SHP77 treated with DMSO at 0.1 percent for 48 hours (cell line): ENCODE measurements around the gene SCN10A.
A peak's percentile ranks its signal among the peaks of the same experiment; 100 is the strongest.

Experiments used
- DNase-seq: peaks from one replicate; lab custom pipeline; 2025; lab: John Stamatoyannopoulos, UW

The SCN10A gene

DNA sequence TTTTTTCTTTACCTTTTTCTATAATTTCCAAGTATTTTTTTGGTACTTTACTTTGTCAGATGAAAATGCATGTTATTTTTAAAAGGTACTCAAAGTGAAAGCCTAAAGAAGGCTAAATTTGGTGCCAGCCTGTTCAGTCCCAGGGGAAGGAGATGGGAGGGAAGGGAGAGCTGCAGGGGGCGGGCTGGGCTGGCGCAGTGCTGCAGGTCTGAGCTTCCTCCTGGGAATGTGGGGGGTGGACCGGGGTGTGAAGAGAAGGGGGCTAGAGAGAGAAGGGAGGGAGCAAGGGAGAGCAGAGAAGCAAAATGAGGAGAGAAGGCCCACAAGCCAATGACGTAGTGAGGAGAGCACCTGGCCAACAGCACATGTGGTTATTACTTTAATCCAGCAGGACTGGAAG lies 95.6 kb downstream of the SCN10A start:
- DNase-seq = no peak

DNA sequence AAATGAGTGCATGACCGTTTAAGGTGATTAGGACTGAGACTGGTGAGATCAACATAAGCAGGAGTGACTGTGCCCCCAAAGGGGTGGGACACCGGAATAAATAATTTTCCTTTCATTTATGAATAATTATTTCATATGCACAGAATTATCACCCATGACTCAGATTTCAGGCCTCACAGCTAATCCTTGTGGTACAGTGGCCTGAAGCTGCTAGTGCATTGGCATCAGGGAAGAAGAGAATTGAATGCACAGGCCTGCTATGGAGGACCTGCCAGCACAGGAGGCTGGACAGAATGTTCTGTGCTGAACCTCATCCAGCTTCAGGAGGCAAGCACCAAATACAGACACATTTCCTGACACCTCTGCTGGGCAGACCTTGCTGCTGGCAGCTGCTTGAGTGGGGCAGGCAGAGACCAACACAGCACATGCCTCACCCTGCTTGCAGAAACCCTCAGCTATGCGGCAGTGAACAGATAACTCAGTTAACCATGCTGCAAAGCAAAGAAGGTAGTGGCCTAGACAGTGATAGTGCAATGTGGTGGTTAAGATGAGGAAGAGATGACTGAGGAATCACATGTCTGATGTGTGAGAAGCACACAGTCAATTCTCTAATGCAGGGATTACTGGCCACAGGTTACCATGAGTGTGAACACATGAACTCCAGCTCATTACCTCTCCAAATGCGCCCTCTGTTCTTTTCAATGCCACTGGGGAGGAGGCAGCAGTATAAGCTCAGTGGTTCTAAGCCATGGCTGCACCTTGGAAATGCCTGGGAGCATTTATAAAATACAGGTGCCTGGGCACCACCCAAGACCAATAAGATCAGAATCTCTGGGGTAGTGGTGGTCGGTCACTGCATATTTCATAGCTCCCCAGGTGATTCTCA lies 98.4 kb downstream of the SCN10A start:
- no peak for DNase-seq

DNA sequence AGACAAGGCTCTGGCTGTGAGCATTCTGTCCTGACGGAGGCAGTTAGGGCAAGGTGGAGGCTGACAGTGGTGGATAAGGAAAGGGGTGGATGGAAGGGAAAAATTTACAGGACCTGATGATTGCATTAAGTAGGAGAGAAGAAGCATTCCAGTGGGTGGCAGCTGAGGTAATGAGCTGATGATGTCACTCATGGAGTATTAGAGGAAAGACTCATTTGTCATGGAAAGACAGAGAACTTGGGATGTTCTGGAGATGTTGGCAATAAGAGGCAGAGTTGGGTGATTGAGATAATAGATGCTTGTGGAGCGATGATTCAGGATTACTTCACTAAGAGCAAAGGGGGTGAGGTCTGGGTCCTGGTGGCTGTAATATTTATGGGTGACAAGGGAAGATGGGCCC lies 102.9 kb downstream of the SCN10A start:
- DNase-seq = no peak

DNA sequence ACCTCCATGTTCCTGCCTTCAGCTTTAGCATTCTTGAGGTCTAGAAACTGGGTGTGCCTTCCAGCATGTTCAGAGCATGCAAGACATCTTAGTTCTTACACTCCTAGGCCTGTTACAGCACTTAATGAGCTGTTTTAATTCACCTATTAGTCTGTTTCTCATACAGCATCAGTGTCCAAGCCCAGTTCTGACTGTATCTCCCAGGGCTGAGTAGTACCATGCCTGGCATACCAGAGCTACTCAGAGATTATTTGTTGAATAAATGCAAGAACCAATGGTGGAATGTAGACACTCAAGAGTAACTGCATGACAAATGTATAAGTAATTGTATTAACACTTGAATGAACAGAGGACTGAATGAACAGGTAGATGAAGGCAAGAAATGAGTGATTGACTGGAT lies 104.7 kb downstream of the SCN10A start:
- DNase-seq = no peak

DNA sequence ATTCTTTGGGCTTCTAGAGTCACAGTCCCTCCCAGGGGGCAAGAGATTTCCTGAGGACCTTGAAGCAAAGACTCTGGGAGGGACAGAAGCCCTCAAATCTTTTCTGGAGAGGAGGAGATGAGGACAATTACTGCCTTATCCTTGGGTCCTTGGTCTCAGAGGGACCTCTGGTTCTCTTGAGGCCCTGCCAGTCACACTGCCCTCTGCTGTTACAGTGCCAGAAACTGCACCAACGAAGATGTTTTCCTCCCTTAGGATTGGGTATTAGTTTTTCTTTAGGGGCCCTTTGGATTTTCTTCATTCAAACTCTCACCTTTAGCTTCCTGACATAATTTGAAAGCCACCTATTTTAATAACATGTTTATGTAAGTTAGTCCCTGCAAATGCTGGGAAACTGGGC lies 108.3 kb downstream of the SCN10A start:
- no peak for DNase-seq

DNA sequence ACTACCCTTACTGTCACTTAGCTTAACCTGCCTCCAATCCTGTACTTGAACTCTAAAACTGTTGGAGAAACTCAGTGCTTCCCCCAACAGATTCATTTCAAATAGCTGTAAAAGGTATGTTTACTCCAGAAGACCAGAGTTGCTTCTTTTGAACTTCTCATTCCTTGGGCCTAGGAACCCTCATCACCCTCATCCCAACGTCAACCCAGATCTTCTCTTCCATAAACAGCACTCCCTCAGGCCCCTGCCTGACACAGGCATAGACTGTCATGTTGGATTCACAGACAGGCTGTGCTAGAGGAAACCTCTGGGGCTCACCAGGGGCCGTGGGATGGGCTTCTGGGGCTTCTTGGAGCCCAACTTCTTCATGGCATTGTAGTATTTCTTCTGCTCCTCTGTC lies 109.1 kb downstream of the SCN10A start:
- DNase-seq = no peak

DNA sequence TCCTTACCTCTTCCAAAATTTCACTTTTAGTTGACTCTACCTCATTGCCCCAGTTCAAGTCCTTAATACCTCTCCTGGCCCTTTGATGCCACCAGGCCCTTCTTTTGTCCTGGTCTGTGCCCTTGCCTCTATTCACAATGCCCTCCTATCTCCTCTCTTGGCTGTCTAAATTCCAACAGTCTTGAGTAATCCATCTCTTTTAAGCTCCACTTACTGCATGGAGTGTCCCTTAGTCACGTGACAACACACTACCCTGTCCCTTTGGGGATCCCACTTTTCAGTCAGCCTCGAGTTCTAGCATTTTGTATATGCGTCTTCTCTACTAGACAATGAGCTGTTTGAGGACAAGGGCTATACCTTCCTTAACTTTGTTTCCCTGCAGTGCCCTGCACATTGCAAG lies 113.8 kb downstream of the SCN10A start:
- no peak for DNase-seq

DNA sequence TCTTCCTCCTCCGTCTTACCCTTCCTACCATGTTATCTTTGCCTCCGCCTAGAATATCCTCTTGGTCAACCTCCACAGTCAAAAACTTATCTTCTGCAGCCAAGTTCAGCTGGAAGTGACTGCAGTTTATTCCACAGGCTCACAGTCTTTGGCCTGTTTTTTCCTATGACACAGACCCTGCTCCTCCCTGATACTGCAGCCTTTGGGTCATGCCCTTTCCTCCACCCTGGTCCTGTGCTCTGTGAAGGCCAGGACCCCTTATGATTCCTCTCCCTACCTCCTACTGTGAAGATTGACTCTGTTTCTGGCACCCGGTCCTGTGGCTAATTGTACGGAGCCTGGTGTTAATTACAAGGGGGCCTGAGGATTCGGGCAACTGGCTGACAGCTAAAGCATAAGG lies 117.3 kb downstream of the SCN10A start:
- DNase-seq = no peak

DNA sequence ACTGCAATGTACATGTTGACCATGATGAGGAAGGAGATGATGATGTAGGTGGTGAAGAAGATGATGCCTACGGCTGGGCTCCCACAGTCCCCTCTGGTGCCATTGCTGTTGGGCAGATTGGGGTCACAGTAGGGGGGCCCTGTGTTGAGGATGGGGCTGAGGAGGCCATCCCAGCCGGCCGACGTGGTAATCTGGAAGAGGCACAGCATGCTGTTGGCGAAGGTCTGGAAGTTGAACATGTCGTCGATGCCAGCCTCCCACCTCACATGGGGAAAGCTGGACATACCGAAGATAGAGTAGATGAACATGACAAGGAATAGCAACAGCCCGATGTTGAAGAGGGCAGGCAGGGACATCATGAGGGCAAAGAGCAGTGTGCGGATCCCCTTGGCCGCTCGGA lies 118.0 kb downstream of the SCN10A start:
- DNase-seq = no peak

DNA sequence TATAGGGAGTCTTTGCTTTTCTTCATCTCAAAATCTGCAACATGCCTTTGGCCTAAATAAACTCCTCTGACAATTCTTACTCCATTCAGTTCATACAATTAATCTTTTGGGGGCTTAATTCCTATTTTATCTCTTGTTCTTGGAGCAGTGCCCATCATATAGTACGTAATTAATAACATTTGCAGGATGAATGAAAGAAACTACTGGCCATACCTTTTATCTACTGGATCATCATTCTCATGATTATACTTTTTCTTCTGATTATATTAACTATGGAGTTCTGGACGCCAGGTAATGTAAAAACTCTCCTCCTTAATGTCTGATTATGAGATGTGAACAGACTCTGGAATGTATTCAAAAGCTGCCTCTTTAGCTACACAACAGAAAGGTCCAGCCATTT lies 120.0 kb downstream of the SCN10A start:
- no peak for DNase-seq

DNA sequence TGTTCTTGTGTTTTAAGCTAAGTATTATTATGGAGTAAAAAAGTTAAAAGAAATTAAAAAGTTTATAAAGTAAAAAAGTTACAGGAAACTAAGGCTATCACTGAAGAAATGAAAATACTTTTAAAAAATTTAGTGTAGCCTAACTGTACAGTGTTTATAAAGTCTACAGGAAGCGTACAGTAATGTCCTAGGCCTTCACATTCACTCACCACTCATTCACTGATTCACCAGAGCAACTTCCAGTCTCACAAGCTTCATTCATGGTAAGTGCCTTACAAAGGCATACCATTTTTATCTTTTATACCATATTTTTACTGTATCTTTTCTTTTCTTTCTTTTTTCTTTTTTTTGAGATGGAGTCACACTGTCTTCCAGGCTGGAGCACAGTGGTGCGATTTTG lies 125.8 kb downstream of the SCN10A start:
- no peak for DNase-seq

DNA sequence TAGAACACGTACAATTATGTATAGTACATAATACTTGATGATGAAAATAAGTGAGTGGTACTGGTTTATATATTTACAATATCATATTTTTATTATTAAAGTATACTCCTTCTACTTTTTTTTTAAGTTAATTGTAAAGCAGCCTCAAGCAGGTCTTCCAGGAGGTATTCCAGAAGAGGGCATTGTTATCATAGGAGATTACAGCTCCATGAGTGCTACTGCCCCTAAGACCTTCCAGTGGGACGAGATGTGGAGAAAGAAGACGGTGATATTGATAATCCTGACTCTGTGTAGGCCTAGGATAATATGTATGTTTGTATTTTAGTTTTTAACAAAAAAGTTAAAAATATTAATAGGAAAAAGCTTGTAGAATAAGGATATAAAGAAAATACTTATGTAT lies 126.2 kb downstream of the SCN10A start:
- no peak for DNase-seq

DNA sequence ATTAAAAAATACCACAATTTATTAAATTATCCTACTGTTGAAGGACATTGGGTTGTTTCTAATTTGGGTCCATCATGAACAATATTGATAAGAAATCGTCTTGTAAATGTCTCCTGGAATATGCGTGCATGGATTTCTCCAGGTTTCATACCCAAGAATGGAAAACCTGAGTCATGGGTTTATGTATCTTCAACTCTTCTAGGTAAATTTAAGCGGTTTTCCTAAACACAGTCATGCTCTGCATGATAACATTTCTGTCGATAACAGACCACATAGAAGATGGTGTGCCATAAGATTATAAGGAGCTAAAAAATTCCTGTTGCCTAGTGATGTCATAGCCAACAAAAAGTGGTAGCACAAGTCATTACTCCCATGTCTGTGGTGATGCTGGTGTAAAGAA lies 126.7 kb downstream of the SCN10A start:
- DNase-seq = no peak

DNA sequence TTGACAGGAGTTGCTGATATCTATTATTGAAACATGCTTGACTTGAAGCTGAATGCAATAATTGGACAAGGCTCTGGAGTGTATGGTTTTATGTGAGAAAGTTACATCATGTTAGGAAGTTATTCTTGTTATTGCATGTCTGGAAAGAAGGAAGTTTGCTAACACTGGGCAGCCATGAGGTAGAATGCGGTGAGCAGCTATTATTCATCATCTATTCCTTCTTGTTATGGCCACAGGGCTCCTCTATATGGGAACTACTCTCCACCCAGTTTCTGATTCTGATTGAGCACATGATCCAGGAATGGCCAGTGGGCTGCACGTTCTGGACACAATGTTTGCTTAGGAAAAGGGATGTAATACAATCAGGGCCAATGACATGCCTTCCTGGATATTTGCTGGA lies 128.7 kb downstream of the SCN10A start:
- no peak for DNase-seq

DNA sequence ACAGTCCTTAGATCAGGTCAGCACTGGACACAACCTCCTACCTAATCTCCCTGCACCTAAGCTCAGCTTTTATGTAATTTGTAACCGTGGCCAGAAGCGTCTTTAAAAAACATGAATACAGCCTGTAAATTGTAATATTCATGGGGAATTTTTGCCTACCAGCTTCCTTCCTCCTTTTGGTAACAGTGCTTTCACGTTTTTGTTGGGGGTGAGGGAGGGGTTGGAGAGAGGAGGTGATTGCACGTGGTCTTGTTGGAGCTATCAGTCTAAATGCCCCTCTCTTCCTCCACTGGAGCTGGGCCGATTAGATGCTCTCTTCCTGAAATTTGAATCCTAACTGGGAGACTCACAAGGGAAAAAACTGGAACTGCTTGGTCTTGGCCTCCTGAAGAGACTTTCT lies 131.5 kb downstream of the SCN10A start:
- no peak for DNase-seq

DNA sequence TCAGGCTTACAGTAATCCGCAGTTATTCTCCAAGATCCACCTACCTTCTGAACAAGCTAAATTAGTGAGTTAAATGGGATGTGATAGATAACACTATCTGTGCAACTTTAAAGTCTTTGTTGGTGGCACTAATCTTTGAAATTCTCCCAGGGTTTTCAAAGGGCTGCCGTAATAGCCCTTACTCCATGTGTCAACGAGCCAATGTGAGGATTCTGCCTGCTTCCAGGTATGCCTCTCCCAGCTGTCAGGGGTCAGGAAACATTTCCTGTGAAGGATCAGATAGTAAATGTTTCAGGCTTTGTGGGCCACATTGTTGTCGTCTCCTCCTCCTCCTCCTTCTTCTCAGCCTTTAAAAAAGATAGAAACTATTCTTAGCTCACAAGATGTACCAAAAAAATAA lies 146.3 kb downstream of the SCN10A start:
- DNase-seq = no peak

DNA sequence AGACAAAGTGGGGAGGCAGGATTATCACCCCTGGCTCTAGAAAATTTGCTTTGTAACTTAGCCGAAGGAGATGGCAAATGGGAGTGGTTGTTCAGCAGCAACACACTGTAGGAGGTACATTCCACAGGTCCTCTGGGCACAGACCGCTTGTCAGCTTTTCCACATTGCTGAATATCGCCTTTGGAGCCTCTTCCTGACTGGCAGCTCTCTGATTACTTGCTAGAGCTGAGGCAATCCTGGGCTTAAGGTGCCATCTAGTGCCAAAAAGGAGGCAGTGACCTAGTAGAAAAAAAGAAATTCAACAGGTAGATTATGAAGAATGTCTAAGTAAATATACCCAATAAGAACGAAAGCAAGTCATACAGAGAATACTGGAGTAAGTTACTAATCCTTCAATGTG lies 153.5 kb downstream of the SCN10A start:
- DNase-seq = peak; percentile 15

DNA sequence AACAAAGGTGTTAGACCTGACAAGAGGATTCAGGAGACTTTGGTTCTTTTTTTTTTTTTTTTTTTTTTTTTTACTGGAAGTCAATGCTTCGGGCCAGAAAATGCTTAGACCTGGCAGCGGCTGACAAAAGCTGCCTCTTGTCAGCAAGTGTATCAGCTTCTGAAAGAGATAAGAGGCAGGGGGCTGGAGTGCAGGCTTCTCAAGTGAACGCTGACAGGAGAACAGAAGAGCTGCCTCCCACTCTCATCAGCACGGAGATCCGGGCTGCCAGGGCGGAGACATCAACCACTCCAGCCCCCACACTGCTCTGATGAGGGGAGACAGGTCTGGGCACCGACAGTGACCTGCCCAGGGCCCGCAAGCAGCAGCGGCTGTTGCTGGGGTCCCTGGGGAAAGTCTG lies 157.2 kb downstream of the SCN10A start:
- no peak for DNase-seq

DNA sequence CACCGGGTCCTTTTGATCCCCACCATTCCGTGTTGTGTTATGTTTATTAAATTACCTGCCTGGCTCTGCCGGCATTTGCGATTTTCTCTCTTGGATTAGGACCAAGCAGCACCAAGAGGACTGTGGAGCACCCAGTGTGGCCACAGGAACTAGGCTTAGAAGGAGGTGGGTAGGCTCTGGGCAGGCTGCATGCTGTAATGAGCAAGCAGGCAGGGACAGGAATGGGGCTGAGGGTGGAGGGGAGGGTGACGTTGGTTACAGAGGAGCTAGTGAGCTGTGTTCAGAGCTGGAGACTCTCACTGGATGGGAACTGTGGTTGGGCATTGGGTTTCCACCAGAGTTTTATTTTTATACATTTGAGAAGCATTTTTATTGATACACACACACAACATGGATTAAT lies 158.6 kb downstream of the SCN10A start:
- DNase-seq = no peak

DNA sequence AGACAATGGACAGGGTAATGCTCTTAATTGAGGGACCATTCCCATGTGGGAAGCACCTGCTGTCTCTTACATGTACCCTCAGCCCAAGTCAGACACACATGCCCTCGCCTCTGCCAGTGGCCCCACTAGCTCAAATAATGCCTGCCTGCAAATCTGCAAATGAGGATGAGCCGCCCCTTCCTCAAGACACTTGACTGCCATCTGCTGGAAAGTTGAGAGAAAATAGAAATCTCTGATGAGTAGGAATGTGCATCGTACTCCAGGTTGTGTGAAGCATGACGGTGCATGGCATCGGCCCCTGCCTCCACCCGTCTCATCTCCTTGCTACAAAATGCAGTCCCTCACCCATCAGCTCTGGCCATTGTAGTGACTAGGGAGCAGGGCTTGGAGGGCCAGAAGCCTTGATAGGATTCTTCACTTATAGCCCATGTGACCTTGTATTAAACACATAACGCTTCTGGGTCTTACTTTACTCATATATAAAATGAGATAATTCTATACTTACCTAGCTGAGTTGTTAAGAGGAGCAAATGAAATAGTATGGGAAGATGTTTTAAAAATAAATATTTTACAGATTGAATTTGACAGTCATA lies 160.2 kb downstream of the SCN10A start:
- peak; percentile 35 for DNase-seq

DNA sequence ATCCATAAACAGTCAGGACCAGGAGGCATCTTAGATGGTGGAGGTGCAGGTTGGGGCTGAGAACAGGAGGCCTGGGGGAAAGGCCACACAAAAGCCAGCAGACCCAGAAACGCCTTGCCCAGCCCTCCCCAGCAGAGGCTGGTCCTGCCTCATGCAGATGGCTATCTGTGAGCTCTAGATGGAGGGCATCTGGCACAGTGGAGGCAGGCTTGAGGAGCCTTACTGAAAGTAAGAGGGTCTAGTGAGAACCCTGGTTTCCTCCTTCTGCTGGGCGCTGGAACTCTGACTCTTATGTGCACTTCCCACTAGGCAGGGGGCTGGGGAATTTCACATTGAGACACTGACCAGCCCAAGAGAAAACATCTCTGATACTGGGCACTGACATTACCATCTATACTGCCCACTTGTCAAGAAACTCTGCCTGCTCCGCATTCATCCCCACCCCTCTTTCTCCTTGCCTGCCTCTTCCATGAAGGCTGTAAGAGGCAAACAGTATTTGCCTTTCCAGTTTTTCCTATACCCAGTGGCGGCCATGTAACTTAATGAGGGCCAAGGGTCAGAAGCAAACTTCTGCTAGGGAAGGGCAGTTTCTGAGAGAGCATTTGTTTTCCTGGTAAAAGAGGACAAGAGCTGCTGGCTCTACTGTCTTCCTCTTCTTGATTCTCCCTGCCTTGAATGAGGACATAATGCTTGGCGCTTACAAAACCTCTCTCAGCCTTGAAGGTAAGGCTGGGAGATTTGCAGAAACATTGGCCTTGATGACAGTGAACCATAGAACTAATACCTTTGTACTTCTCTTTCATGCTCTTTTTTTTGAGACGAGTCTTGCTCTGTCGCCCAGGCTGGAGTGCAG lies 162.1 kb downstream of the SCN10A start:
- no peak for DNase-seq

DNA sequence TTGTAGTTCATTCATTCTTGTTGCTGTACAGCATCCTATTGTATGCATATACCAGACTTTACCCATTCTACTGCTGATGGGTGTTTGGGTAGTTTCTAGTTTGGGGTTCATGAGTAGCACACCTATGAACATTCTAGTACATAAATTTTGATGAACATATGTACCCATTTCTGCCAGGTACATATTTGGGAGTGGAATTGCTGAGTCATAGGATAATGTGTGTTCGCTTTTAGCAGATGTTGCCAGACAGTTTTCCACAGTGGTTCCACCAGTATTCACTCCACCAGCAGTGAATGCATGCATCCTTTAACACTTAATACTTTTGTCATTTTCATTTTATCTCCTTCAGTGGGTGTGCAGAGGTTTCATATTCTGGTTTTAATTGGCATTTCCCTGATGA lies 163.1 kb downstream of the SCN10A start:
- no peak for DNase-seq
